ENCODE measurements around the gene MCCC2. TPM values are rescaled to one million over a fixed set of nuclear protein-coding genes. Genes with fewer than 3 reads are reported as not detected.

Gene MCCC2
- total and polyA plus RNA-seq, 2 of the 8 experiments (the other 6 are each of a cell fraction or from before 2014, with no cell fraction given), result 71.7 to 86.6 TPM

DNA sequence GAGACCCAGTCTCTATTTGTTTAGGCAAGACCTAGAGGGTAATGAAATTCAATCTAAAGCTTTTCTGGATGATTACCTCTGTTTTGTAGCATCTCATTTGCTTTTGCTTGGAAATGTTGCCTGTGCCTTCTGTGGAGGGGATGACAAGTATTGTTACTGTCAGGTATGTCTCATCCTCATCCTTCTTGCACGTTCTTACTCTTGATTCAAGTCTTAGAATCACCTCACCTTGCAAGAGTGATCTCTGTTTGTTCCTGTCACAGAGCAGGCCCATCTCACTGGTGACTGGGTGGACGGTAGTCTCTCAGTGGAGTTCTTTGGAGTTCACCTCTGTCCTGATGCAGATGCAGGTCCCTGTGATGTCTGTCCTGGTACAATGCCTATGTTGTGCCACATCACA, 33.5 kb downstream of the MCCC2 start (continued):
- TF ChIP-seq, protein P1, sequence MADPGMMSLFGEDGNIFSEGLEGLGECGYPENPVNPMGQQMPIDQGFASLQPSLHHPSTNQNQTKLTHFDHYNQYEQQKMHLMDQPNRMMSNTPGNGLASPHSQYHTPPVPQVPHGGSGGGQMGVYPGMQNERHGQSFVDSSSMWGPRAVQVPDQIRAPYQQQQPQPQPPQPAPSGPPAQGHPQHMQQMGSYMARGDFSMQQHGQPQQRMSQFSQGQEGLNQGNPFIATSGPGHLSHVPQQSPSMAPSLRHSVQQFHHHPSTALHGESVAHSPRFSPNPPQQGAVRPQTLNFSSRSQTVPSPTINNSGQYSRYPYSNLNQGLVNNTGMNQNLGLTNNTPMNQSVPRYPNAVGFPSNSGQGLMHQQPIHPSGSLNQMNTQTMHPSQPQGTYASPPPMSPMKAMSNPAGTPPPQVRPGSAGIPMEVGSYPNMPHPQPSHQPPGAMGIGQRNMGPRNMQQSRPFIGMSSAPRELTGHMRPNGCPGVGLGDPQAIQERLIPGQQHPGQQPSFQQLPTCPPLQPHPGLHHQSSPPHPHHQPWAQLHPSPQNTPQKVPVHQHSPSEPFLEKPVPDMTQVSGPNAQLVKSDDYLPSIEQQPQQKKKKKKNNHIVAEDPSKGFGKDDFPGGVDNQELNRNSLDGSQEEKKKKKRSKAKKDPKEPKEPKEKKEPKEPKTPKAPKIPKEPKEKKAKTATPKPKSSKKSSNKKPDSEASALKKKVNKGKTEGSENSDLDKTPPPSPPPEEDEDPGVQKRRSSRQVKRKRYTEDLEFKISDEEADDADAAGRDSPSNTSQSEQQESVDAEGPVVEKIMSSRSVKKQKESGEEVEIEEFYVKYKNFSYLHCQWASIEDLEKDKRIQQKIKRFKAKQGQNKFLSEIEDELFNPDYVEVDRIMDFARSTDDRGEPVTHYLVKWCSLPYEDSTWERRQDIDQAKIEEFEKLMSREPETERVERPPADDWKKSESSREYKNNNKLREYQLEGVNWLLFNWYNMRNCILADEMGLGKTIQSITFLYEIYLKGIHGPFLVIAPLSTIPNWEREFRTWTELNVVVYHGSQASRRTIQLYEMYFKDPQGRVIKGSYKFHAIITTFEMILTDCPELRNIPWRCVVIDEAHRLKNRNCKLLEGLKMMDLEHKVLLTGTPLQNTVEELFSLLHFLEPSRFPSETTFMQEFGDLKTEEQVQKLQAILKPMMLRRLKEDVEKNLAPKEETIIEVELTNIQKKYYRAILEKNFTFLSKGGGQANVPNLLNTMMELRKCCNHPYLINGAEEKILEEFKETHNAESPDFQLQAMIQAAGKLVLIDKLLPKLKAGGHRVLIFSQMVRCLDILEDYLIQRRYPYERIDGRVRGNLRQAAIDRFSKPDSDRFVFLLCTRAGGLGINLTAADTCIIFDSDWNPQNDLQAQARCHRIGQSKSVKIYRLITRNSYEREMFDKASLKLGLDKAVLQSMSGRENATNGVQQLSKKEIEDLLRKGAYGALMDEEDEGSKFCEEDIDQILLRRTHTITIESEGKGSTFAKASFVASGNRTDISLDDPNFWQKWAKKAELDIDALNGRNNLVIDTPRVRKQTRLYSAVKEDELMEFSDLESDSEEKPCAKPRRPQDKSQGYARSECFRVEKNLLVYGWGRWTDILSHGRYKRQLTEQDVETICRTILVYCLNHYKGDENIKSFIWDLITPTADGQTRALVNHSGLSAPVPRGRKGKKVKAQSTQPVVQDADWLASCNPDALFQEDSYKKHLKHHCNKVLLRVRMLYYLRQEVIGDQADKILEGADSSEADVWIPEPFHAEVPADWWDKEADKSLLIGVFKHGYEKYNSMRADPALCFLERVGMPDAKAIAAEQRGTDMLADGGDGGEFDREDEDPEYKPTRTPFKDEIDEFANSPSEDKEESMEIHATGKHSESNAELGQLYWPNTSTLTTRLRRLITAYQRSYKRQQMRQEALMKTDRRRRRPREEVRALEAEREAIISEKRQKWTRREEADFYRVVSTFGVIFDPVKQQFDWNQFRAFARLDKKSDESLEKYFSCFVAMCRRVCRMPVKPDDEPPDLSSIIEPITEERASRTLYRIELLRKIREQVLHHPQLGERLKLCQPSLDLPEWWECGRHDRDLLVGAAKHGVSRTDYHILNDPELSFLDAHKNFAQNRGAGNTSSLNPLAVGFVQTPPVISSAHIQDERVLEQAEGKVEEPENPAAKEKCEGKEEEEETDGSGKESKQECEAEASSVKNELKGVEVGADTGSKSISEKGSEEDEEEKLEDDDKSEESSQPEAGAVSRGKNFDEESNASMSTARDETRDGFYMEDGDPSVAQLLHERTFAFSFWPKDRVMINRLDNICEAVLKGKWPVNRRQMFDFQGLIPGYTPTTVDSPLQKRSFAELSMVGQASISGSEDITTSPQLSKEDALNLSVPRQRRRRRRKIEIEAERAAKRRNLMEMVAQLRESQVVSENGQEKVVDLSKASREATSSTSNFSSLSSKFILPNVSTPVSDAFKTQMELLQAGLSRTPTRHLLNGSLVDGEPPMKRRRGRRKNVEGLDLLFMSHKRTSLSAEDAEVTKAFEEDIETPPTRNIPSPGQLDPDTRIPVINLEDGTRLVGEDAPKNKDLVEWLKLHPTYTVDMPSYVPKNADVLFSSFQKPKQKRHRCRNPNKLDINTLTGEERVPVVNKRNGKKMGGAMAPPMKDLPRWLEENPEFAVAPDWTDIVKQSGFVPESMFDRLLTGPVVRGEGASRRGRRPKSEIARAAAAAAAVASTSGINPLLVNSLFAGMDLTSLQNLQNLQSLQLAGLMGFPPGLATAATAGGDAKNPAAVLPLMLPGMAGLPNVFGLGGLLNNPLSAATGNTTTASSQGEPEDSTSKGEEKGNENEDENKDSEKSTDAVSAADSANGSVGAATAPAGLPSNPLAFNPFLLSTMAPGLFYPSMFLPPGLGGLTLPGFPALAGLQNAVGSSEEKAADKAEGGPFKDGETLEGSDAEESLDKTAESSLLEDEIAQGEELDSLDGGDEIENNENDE (IDR thresholded peaks at IDR 0.05; ENCODE audit: insufficient replicate concordance, low read length), result no peak
- TF ChIP-seq TAF7 (optimal IDR thresholded peaks at IDR 0.05; ENCODE audit: borderline replicate concordance, low read depth, low read length), result no peak

All from H1 (cell line).